Measurements from ENCODE around the gene PJVK.
A peak's percentile ranks its signal among the peaks of the same experiment; 100 is the strongest.

PJVK gene

DNA sequence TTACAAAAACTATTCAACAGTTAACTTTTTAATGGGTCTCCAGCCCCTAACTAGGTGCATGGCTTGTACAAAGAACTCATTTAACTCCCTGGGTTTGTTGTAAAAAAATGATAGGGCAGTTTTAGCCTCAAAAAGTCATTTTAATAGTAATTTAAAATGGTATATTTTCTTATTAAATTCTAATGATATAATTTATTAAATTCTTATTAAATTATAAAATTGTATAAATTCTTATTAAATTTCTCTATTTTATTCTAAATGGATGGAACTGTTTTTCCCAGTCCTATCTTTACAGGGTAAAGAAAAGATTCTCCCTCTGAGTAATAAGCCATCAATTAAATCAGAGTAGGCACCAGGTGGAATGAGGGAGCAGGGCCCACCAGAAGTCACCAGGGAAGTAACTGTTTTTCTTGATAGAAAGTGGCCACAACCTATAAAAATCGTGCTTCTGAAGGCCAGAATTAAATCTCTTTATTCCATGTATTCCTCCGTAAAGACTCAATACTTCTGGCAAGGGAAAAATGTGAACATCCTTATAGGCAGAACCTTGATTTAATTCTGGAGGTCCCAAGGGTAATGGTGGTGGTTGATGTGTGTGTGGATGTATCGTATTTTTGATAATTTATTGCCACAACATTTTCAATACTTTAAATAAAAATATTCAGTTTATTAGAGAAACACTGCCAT, 26.4 kb downstream of the PJVK start:
- H2BK15ac ChIP-seq (ENCODE audit: low read depth, poor library complexity, severe bottlenecking) = no peak overlapping the region
- H2BK120ac ChIP-seq (ENCODE audit: low read depth, low read length) = no peak overlapping the region

DNA sequence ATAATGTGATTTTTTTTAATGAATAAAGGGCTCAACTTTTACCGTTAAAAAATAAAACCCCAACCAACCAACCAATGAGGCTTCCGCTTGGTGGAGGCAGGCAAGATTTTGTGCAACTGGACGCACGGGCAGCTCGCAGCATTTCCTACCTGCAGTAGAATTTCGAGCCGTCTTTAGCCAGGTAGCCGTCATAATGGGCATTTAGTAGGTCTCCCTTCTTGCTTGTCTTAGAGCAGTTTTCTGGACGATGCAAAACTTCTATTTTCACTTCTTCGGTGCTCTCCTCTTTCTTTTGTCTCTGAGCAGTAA, 26.9 kb downstream of the PJVK start:
- H3K36me3 ChIP-seq (ENCODE audit: control insufficient read depth in 1 of 2, insufficient read depth in 2 of 2, low read depth in 1 of 2, low read length in 2 of 2) = no peaks in the 10 kb centered on the region
- peak overlapping the region; percentile 89 for H3K27ac ChIP-seq (ENCODE audit: low read length, poor library complexity, severe bottlenecking)
- H3K4me2 ChIP-seq (ENCODE audit: low read length, poor library complexity, severe bottlenecking) = peak overlapping the region; percentile 85
- H3K14ac ChIP-seq (ENCODE audit: low read length in 2 of 2) = peak overlapping the region in 1 of 2 experiments; percentile 78
- no peak overlapping the region for H2BK12ac ChIP-seq (ENCODE audit: low read length in 2 of 2)
- no peaks in the 10 kb centered on the region for H3K27me3 ChIP-seq (ENCODE audit: control insufficient read depth in 1 of 2, insufficient read depth in 1 of 2, low read length in 2 of 2)
- H3K9ac ChIP-seq (ENCODE audit: low read length) = peak overlapping the region; percentile 100
- H2BK15ac ChIP-seq (ENCODE audit: low read depth, poor library complexity, severe bottlenecking) = no peak overlapping the region
- H3K4me3 ChIP-seq (ENCODE audit: insufficient read depth in 1 of 2, low read depth in 1 of 2, low read length in 2 of 2) = peak overlapping the region; percentile 69 to 98
- peaks cover 8% of the 10 kb centered on the region for H3K4me1 ChIP-seq (ENCODE audit: control insufficient read depth, insufficient read depth, low read depth, low read length)
- no peak overlapping the region for H4K91ac ChIP-seq (ENCODE audit: low read length)
- H4K8ac ChIP-seq (ENCODE audit: low read length) = peak overlapping the region; percentile 84
- no peak overlapping the region for H3K23ac ChIP-seq (ENCODE audit: low read length in 2 of 2)
- H2BK120ac ChIP-seq (ENCODE audit: low read depth, low read length) = no peak overlapping the region
- no peak overlapping the region for H2AK5ac ChIP-seq (ENCODE audit: low read length, severe bottlenecking)
- peak overlapping the region; percentile 81 for H3K18ac ChIP-seq (ENCODE audit: low read depth in 1 of 2, low read length in 2 of 2)
- 1% methylated on average over 9 of the region's 10 CpGs for WGBS
- H3K79me1 ChIP-seq (replicated peaks; ENCODE audit: low read length, poor library complexity, severe bottlenecking) = peaks cover 9% of the 10 kb centered on the region
- H3K9me3 ChIP-seq (ENCODE audit: control insufficient read depth, low read length) = no peaks in the 10 kb centered on the region
- H2AFZ ChIP-seq (ENCODE audit: low read depth, low read length) = peak overlapping the region; percentile 77
- no peak overlapping the region for H2BK5ac ChIP-seq (ENCODE audit: low read depth, low read length, poor library complexity, severe bottlenecking)
- peak overlapping the region in 1 of 2 experiments; percentile 79 for H3K4ac ChIP-seq (ENCODE audit: low read depth in 1 of 2, low read length in 2 of 2)
- DNase-seq = peak; percentile 35

More for the DNA sequence above, 26.4 kb downstream of the PJVK start:
- H2AK5ac ChIP-seq (ENCODE audit: low read length, severe bottlenecking) = no peak overlapping the region
- no peak overlapping the region for H3K23ac ChIP-seq (ENCODE audit: low read length in 2 of 2)
- H3K36me3 ChIP-seq (ENCODE audit: control insufficient read depth in 1 of 2, insufficient read depth in 2 of 2, low read depth in 1 of 2, low read length in 2 of 2) = no peaks in the 10 kb centered on the region
- H4K8ac ChIP-seq (ENCODE audit: low read length) = no peak overlapping the region
- H3K9me3 ChIP-seq (ENCODE audit: control insufficient read depth, low read length) = no peaks in the 10 kb centered on the region
- no peak overlapping the region for H4K91ac ChIP-seq (ENCODE audit: low read length)
- peak overlapping the region; percentile 84 for H3K4me2 ChIP-seq (ENCODE audit: low read length, poor library complexity, severe bottlenecking)
- no CpG with 5 or more reads among the region's 3 CpGs for WGBS
- H2AFZ ChIP-seq (ENCODE audit: low read depth, low read length) = no peak overlapping the region
- H3K4me1 ChIP-seq (ENCODE audit: control insufficient read depth, insufficient read depth, low read depth, low read length) = peaks cover 8% of the 10 kb centered on the region
- H3K27ac ChIP-seq (ENCODE audit: low read length, poor library complexity, severe bottlenecking) = peak overlapping the region; percentile 23
- H2BK12ac ChIP-seq (ENCODE audit: low read length in 2 of 2) = no peak overlapping the region
- H2BK5ac ChIP-seq (ENCODE audit: low read depth, low read length, poor library complexity, severe bottlenecking) = no peak overlapping the region
- DNase-seq = peak; percentile 32
- no peak overlapping the region for H3K18ac ChIP-seq (ENCODE audit: low read depth in 1 of 2, low read length in 2 of 2)
- peak overlapping the region; percentile 100 for H3K9ac ChIP-seq (ENCODE audit: low read length)
- H3K4me3 ChIP-seq (ENCODE audit: insufficient read depth in 1 of 2, low read depth in 1 of 2, low read length in 2 of 2) = peak overlapping the region in 1 of 2 experiments; percentile 98
- no peak overlapping the region for H3K4ac ChIP-seq (ENCODE audit: low read depth in 1 of 2, low read length in 2 of 2)
- H3K14ac ChIP-seq (ENCODE audit: low read length in 2 of 2) = no peak overlapping the region
- H3K79me1 ChIP-seq (replicated peaks; ENCODE audit: low read length, poor library complexity, severe bottlenecking) = peaks cover 10% of the 10 kb centered on the region
- no peaks in the 10 kb centered on the region for H3K27me3 ChIP-seq (ENCODE audit: control insufficient read depth in 1 of 2, insufficient read depth in 1 of 2, low read length in 2 of 2)

DNA sequence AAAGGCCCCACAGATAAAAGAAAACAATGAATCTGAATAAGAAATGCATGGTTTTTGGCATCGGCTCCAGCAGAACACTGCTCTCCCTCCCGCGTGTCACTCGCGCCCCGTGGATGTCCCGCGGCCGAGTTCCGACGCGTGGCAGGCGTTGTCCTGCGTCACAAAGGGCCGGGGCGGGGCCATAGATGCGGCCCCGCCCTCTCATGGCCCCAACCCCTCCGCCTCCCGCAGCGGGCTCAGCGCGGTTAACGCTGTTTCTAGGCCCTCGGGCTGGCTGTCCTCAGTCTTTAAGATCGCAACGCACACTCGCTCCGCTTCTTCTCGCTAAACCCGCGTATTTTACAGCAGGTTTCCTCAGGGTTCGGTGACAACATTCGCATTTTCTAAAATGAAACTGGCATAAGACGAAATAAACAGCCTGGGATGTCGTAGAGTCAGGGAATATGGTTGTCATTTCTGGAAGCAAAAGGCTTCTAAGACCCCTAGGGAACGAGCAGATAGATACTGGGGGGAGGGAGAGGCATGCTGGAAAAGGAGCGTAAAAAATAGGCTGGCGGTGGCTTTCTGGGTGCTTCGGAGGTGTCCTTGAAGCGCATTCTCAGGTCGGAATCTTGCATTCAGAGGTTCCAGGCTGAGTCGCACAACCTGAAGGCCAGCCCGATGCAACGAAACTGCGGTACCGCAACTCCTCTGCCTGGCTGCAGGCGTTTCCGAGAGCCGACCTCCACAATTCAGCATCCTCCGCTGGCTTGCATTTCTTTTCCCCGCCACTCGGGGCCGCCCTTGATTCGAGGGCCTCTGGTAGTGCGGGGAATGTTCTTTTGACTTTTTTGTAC, 27.5 kb downstream of the PJVK start, which contains the start of gene FKBP7:
FKBP7 (minus strand) TSS at position 162 of the 836 bp plus-strand sequence; CDS start at position 61, 101 bp downstream.
- Histone ChIP-seq H3K9ac (ENCODE audit: low read length) (peak within 1 kb of the TSS; percentile 100), H2BK15ac (ENCODE audit: low read depth, poor library complexity, severe bottlenecking) (peak within 1 kb of the TSS; percentile 78), H4K91ac (ENCODE audit: low read length) (peak within 1 kb of the TSS; percentile 71), H3K9me3 (ENCODE audit: control insufficient read depth, low read length) (no peaks in the 10 kb centered on the region), H3K36me3 (ENCODE audit: control insufficient read depth in 1 of 2, insufficient read depth in 2 of 2, low read depth in 1 of 2, low read length in 2 of 2) (no peaks in the 10 kb centered on the region), H3K79me1 (replicated peaks; ENCODE audit: low read length, poor library complexity, severe bottlenecking) (peaks cover 8% of the 10 kb centered on the region), H4K8ac (ENCODE audit: low read length) (peak within 1 kb of the TSS; percentile 85), H3K4ac (ENCODE audit: low read depth in 1 of 2, low read length in 2 of 2) (peak within 1 kb of the TSS in 1 of 2 experiments; percentile 79), H3K18ac (ENCODE audit: low read depth in 1 of 2, low read length in 2 of 2) (peak within 1 kb of the TSS; percentile 81), H2BK12ac (ENCODE audit: low read length in 2 of 2) (peak within 1 kb of the TSS in 1 of 2 experiments; percentile 73), H3K4me2 (ENCODE audit: low read length, poor library complexity, severe bottlenecking) (peak within 1 kb of the TSS; percentile 85), H3K27ac (ENCODE audit: low read length, poor library complexity, severe bottlenecking) (peak within 1 kb of the TSS; percentile 92), H2AFZ (ENCODE audit: low read depth, low read length) (peak within 1 kb of the TSS; percentile 77), H3K4me1 (ENCODE audit: control insufficient read depth, insufficient read depth, low read depth, low read length) (peaks cover 8% of the 10 kb centered on the region), H2AK5ac (ENCODE audit: low read length, severe bottlenecking) (peak within 1 kb of the TSS; percentile 29), H3K27me3 (ENCODE audit: control insufficient read depth in 1 of 2, insufficient read depth in 1 of 2, low read length in 2 of 2) (no peaks in the 10 kb centered on the region), H3K14ac (ENCODE audit: low read length in 2 of 2) (peak within 1 kb of the TSS in 1 of 2 experiments; percentile 78), H2BK120ac (ENCODE audit: low read depth, low read length) (no peak within 1 kb of the TSS), H3K23ac (ENCODE audit: low read length in 2 of 2) (peak within 1 kb of the TSS in 1 of 2 experiments; percentile 50), H2BK5ac (ENCODE audit: low read depth, low read length, poor library complexity, severe bottlenecking) (no peak within 1 kb of the TSS), H3K4me3 (ENCODE audit: insufficient read depth in 1 of 2, low read depth in 1 of 2, low read length in 2 of 2) (peak within 1 kb of the TSS; percentile 69 to 98)
- DNase-seq = peak; percentile 90
- 2% methylated on average over 56 of the region's 56 CpGs for WGBS

DNA sequence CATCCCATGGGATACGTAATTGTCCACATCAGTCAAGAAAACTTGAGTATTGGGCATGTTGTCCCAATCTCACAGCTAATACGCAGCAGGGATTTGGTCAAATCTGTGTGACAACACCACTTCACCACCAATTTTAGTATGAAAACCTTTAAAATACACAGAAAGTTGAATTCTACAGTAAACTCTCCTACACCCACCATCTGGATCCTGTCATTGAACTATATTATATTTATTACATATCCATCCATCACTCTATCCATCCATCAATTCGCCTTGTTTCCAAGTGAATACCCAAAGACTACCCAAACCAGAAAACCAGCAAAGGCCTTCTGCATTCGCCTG, 28.1 kb downstream of the PJVK start:
- Histone ChIP-seq H3K79me1 (replicated peaks; ENCODE audit: low read length, poor library complexity, severe bottlenecking) (peaks cover 10% of the 10 kb centered on the region), H3K14ac (ENCODE audit: low read length in 2 of 2) (no peak overlapping the region), H3K4me2 (ENCODE audit: low read length, poor library complexity, severe bottlenecking) (peak overlapping the region; percentile 85), H2AFZ (ENCODE audit: low read depth, low read length) (no peak overlapping the region), H3K9me3 (ENCODE audit: control insufficient read depth, low read length) (no peaks in the 10 kb centered on the region), H4K8ac (ENCODE audit: low read length) (peak overlapping the region; percentile 85), H2BK15ac (ENCODE audit: low read depth, poor library complexity, severe bottlenecking) (no peak overlapping the region), H3K4ac (ENCODE audit: low read depth in 1 of 2, low read length in 2 of 2) (peak overlapping the region in 1 of 2 experiments; percentile 58), H3K27me3 (ENCODE audit: control insufficient read depth in 1 of 2, insufficient read depth in 1 of 2, low read length in 2 of 2) (no peaks in the 10 kb centered on the region), H2BK12ac (ENCODE audit: low read length in 2 of 2) (no peak overlapping the region), H3K9ac (ENCODE audit: low read length) (peak overlapping the region; percentile 100), H2BK120ac (ENCODE audit: low read depth, low read length) (no peak overlapping the region), H3K36me3 (ENCODE audit: control insufficient read depth in 1 of 2, insufficient read depth in 2 of 2, low read depth in 1 of 2, low read length in 2 of 2) (no peaks in the 10 kb centered on the region), H3K27ac (ENCODE audit: low read length, poor library complexity, severe bottlenecking) (peak overlapping the region; percentile 48), H3K23ac (ENCODE audit: low read length in 2 of 2) (no peak overlapping the region), H3K4me3 (ENCODE audit: insufficient read depth in 1 of 2, low read depth in 1 of 2, low read length in 2 of 2) (peak overlapping the region in 1 of 2 experiments; percentile 98), H3K4me1 (ENCODE audit: control insufficient read depth, insufficient read depth, low read depth, low read length) (peaks cover 9% of the 10 kb centered on the region), H2AK5ac (ENCODE audit: low read length, severe bottlenecking) (peak overlapping the region; percentile 29), H4K91ac (ENCODE audit: low read length) (no peak overlapping the region), H2BK5ac (ENCODE audit: low read depth, low read length, poor library complexity, severe bottlenecking) (no peak overlapping the region), H3K18ac (ENCODE audit: low read depth in 1 of 2, low read length in 2 of 2) (peak overlapping the region in 1 of 2 experiments; percentile 50)
- no peak for DNase-seq
- 65% methylated on average over 4 of the region's 4 CpGs for WGBS
